ENCODE results near the gene SERGEF.

DNA sequence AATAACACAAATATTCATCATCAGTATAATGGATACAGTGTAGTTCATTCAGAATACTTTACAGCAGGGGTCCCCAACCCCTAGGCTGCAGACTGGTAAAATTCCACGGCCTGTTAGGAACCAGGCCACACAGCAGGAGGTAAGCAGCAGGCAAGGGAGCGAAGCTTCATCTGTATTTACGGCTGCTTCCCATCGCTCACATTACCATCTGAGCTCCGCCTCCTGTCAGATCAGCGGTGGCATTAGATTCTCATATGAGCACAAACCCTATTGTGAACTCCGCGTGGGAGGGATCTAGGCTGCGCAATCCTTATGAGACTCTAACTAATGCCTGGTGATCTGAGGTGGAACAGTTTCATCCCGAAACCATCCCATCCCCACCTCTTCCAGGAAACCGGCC, 125.1 kb downstream of the SERGEF start:
- TF ChIP-seq, protein P1, sequence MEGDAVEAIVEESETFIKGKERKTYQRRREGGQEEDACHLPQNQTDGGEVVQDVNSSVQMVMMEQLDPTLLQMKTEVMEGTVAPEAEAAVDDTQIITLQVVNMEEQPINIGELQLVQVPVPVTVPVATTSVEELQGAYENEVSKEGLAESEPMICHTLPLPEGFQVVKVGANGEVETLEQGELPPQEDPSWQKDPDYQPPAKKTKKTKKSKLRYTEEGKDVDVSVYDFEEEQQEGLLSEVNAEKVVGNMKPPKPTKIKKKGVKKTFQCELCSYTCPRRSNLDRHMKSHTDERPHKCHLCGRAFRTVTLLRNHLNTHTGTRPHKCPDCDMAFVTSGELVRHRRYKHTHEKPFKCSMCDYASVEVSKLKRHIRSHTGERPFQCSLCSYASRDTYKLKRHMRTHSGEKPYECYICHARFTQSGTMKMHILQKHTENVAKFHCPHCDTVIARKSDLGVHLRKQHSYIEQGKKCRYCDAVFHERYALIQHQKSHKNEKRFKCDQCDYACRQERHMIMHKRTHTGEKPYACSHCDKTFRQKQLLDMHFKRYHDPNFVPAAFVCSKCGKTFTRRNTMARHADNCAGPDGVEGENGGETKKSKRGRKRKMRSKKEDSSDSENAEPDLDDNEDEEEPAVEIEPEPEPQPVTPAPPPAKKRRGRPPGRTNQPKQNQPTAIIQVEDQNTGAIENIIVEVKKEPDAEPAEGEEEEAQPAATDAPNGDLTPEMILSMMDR (IDR thresholded peaks at IDR 0.05; ENCODE audit: insufficient read depth, low read length, poor library complexity, severe bottlenecking) = no peak
- no peak for TF ChIP-seq EZH2phosphoT487 (conservative IDR thresholded peaks at IDR 0.05; ENCODE audit: low read length)
